GM12892 (cell line): Measurements from ENCODE around the gene SNAPIN.

Experiments used
- POLR2A ChIP-seq: IDR thresholded peaks from 2 replicates; pipeline ENCODE4 v1.6.1; 2011; ENCODE audit warnings: low read depth, low read length, control low read depth
- POLR2AphosphoS5 ChIP-seq: IDR thresholded peaks from 2 replicates; pipeline ENCODE4 v1.6.1; 2011; ENCODE audit warnings: low read depth, low read length, control low read depth
- TAF1 ChIP-seq: IDR thresholded peaks from 2 replicates; pipeline ENCODE4 v1.6.1; 2011; ENCODE audit warnings: low read depth, mild to moderate bottlenecking, control low read depth, low read length, borderline replicate concordance

- TF ChIP-seq POLR2A: no peak
- TF ChIP-seq POLR2AphosphoS5: no peak
- TF ChIP-seq TAF1: no peak
Observed at GRCh38 chr1:153659175-153659534, 652 bp downstream of the SNAPIN start.
